B cell (primary cell): ENCODE data around the gene SIRT7. TPM values are rescaled to one million over a fixed set of nuclear protein-coding genes. Genes with fewer than 3 reads are reported as not detected.

ENCODE experiments used
- ATAC-seq: fragments of 200-7000 bp; cut with Tn5 transposase; one replicate; pipeline ENCODE4 v1.10.0; 2021; ENCODE audit warnings: low read depth, mild to moderate bottlenecking, moderate number of reproducible peaks, moderate library complexity
- CTCF ChIA-PET: fragments of 350-600 bp; sonication (Branson Sonifier 250); formaldehyde crosslinking; loops from one replicate; lab custom pipeline; 2021; ENCODE audit warnings: antibody characterized with exemption, inconsistent platforms; lab: Charles Lee
- POLR2A ChIA-PET: fragments of 350-600 bp; sonication (Branson Sonifier 250); formaldehyde crosslinking; loops from one replicate; lab custom pipeline; 2021; ENCODE audit warnings: antibody characterized with exemption; lab: Charles Lee
- DNase-seq: peaks from one replicate; pipeline ENCODE4 v3.0.0; 2013
- H2AFZ ChIP-seq: 2 replicates; pipeline ENCODE4 v1.6.1; 2012; ENCODE audit warnings: mild to moderate bottlenecking, low read depth, low read length; ENCODE audit not compliant: insufficient read depth, poor library complexity, severe bottlenecking
- H3K27ac ChIP-seq, 2 donors: 1 replicate in 1 of 2; 2 replicates in 1 of 2; pipeline ENCODE4 v1.5.1; 2012 to 2013; ENCODE audit warnings: low read length in 2 of 2, mild to moderate bottlenecking in 2 of 2, moderate library complexity in 1 of 2
- H3K27me3 ChIP-seq, 4 experiments: fragments of 200-600 bp in 1 of 4; sonication (generic) in 1 of 4; replicated peaks in 1 of 4; 1 replicate in 2 of 4; 2 replicates in 2 of 4; pipeline versions ENCODE4 v1.6.1 to v1.7.0; 2013 to 2016; ENCODE audit warnings: low read length in 3 of 4, mild to moderate bottlenecking in 2 of 4, mixed read lengths in 1 of 4, moderate library complexity in 1 of 4; ENCODE audit not compliant: insufficient read depth in 4 of 4, control insufficient read depth in 3 of 4; ENCODE audit errors: control extremely low read depth in 1 of 4
- H3K36me3 ChIP-seq, 2 experiments: replicated peaks in 1 of 2; 1 replicate in 1 of 2; 2 replicates in 1 of 2; pipeline versions ENCODE4 v1.6.1 to v1.7.1; 2013; ENCODE audit warnings: low read length in 1 of 2; ENCODE audit not compliant: insufficient read depth in 2 of 2, control insufficient read depth in 1 of 2; ENCODE audit errors: control extremely low read depth in 1 of 2, extremely low read depth in 1 of 2
- H3K4me1 ChIP-seq, 2 donors: fragments of 200-600 bp in 1 of 2; sonication (generic) in 1 of 2; 1 replicate in 1 of 2; 2 replicates in 1 of 2; pipeline versions ENCODE4 v1.5.1 to v1.6.1; 2013 to 2017; ENCODE audit warnings: low read length in 2 of 2; ENCODE audit not compliant: control insufficient read depth in 2 of 2, insufficient read depth in 2 of 2
- H3K4me2 ChIP-seq: replicated peaks from 2 replicates; pipeline ENCODE3; 2012; ENCODE audit warnings: mild to moderate bottlenecking, low read depth, low read length; ENCODE audit not compliant: poor library complexity, severe bottlenecking
- H3K4me3 ChIP-seq, 5 experiments: fragments of 200-600 bp in 1 of 5; sonication (generic) in 1 of 5; 1 replicate in 3 of 5; 2 replicates in 2 of 5; pipeline versions ENCODE4 v1.5.1 to v1.7.0; 2011 to 2016; ENCODE audit warnings: low read length in 4 of 5, mild to moderate bottlenecking in 4 of 5, low read depth in 2 of 5, control low read depth in 1 of 5, moderate library complexity in 1 of 5; ENCODE audit not compliant: insufficient read depth in 1 of 5; ENCODE audit errors: control extremely low read depth in 1 of 5, extremely low read depth in 1 of 5
- H3K79me2 ChIP-seq: fragments of 200-600 bp; sonication (generic); one replicate; pipeline ENCODE4 v1.6.0; 2016; ENCODE audit warnings: low read length; ENCODE audit not compliant: control insufficient read depth, insufficient read depth
- H3K9ac ChIP-seq: fragments of 200-600 bp; sonication (generic); 2 replicates; pipeline ENCODE4 v1.6.1; 2017; ENCODE audit warnings: mild to moderate bottlenecking, low read length, moderate library complexity
- H3K9me3 ChIP-seq, 3 donors: one replicate each; pipeline versions ENCODE4 v1.6.1 to v1.7.1; 2013; ENCODE audit warnings: low read length in 2 of 3; ENCODE audit not compliant: control insufficient read depth in 2 of 3, insufficient read depth in 1 of 3; ENCODE audit errors: control extremely low read depth in 1 of 3
- H4K20me1 ChIP-seq: 2 replicates; pipeline ENCODE4 v1.6.0; 2012; ENCODE audit warnings: mild to moderate bottlenecking, low read length; ENCODE audit not compliant: insufficient read depth, control insufficient read depth, poor library complexity, severe bottlenecking
- H3K27ac Mint-ChIP-seq: one replicate; pipeline ENCODE4 v1.8.0; 2021; ENCODE audit warnings: mixed read lengths
- H3K27me3 Mint-ChIP-seq: one replicate; pipeline ENCODE4 v1.8.0; 2021; ENCODE audit warnings: mixed read lengths
- H3K4me1 Mint-ChIP-seq: one replicate; pipeline ENCODE4 v1.8.0; 2021; ENCODE audit warnings: mixed read lengths
- H3K4me3 Mint-ChIP-seq: one replicate; pipeline ENCODE4 v1.8.0; 2021; ENCODE audit warnings: mixed read lengths
- H3K9me3 Mint-ChIP-seq: one replicate; pipeline ENCODE4 v1.8.0; 2022; ENCODE audit warnings: mixed read lengths; ENCODE audit not compliant: insufficient read depth
- EZH2 ChIP-seq: IDR thresholded peaks from 2 replicates; pipeline ENCODE4 v1.6.1; 2012; ENCODE audit warnings: borderline replicate concordance, low read depth, mild to moderate bottlenecking, moderate library complexity, low read length; ENCODE audit not compliant: insufficient read depth, poor library complexity, severe bottlenecking
- WGBS: methylation state at CpG from one replicate; pipeline ENCODE4 v1.1.5; 2013; ENCODE audit warnings: missing lambda C conversion rate; ENCODE audit not compliant: insufficient coverage; 5-methylcytosine and 5-hydroxymethylcytosine counted together
- intact Hi-C: fragments of 100-400 bp; cut with micrococcal nuclease; formaldehyde crosslinking; loops from one replicate; pipeline ENCODE4 v1.10.0; 2022
- polyA plus RNA-seq: library from polyadenylated mRNA; depleted of rRNA; stranded (reverse); fragments of >200 nt; gene quantifications from 2 replicates; pipeline ENCODE4 v1.2.3, GENCODE V29; 2012
- total RNA-seq, 2 donors: library from RNA; stranded (reverse); fragments of 120-200 nt in 1 of 2; gene quantifications; 1 replicate in 1 of 2; 2 replicates in 1 of 2; pipeline versions ENCODE4 v1.2.3 to v1.2.4, GENCODE V29; 2013 to 2022
- TF ChIP-seq, protein P1 (sequence below): fragments of 200-600 bp; IDR thresholded peaks from one replicate; pipeline ENCODE4 v1.8.0; 2022; ENCODE audit warnings: antibody characterized with exemption, mild to moderate bottlenecking

Gene SIRT7
- total and polyA plus RNA-seq, 2 donors (not counting 1 experiment from before 2014, with no cell fraction given): 77.2 to 82.7 TPM

- intact Hi-C loops: no loop called here
- Histone ChIP-seq H3K9me3 (peaks cover 0 to 3% (median 0%) of the 10 kb centered on the region in 3 donors), H3K27me3 (peaks cover 0 to 21% (median 4%) of the 10 kb centered on the region in 4 experiments), H3K9ac (no peak overlapping the region), H2AFZ (peak overlapping the region; percentile 71), H3K4me3 (no peak overlapping the region), H3K4me2 (peak overlapping the region; percentile 83), H4K20me1 (no peaks in the 10 kb centered on the region), H3K79me2 (no peaks in the 10 kb centered on the region), H3K36me3 (no peaks in the 10 kb centered on the region), H3K4me1 (peaks cover 24 to 27% of the 10 kb centered on the region in 2 donors), H3K27ac (no peak overlapping the region)
- peaks cover 5% of the 10 kb centered on the region for H3K27me3 Mint-ChIP-seq
- H3K4me1 Mint-ChIP-seq: peaks cover 15% of the 10 kb centered on the region
- peak overlapping the region; percentile 23 for H3K4me3 Mint-ChIP-seq
- no peak for TF ChIP-seq EZH2
- TF ChIP-seq, protein P1, sequence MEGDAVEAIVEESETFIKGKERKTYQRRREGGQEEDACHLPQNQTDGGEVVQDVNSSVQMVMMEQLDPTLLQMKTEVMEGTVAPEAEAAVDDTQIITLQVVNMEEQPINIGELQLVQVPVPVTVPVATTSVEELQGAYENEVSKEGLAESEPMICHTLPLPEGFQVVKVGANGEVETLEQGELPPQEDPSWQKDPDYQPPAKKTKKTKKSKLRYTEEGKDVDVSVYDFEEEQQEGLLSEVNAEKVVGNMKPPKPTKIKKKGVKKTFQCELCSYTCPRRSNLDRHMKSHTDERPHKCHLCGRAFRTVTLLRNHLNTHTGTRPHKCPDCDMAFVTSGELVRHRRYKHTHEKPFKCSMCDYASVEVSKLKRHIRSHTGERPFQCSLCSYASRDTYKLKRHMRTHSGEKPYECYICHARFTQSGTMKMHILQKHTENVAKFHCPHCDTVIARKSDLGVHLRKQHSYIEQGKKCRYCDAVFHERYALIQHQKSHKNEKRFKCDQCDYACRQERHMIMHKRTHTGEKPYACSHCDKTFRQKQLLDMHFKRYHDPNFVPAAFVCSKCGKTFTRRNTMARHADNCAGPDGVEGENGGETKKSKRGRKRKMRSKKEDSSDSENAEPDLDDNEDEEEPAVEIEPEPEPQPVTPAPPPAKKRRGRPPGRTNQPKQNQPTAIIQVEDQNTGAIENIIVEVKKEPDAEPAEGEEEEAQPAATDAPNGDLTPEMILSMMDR: no peak
- no peak overlapping the region for H3K27ac Mint-ChIP-seq
- ChIA-PET CTCF (interaction anchor here (0.6 to 1.3 kb wide), 5 partner anchors 8 to 632 kb away, joined by 3 to 4 read pairs (median 3); no protein-coding TSS in a partner anchor), POLR2A (interaction anchor here (1.1 to 2.7 kb wide), 2 partner anchors 11 to 59 kb away, joined by 3 to 28 read pairs; partner anchors contain the start of gene ASPSCR1)
- DNase-seq (peak; percentile 59), ATAC-seq (peak; percentile 38)
- H3K9me3 Mint-ChIP-seq: no peaks in the 10 kb centered on the region
- 9% methylated on average over 38 of the region's 41 CpGs for WGBS
Observed at GRCh38 chr17:81966343-81967243, 48.6 kb upstream of the SIRT7 start.
